GM20000 (cell line): ENCODE data around the gene CHST15.
A peak's percentile ranks its signal among the peaks of the same experiment; 100 is the strongest.
"Not testable (repeated sequence)": the region's sequence is repeated elsewhere in the genome, so short reads cannot be mapped to it uniquely, and the experiment has no call there.

Experiments used
- DNase-seq: peaks from one replicate; pipeline ENCODE4 v3.0.0; 2012; ENCODE audit warnings: low spot score
- CTCF ChIP-seq: IDR thresholded peaks from 2 replicates; pipeline ENCODE4 v1.5.1; 2012; ENCODE audit warnings: mild to moderate bottlenecking, control low read depth; ENCODE audit errors: extremely low read depth, missing control alignments

CHST15 gene

GRCh38 chr10:124096494-124096893 lies 3.1 kb upstream of the CHST15 start:
- no peak for TF ChIP-seq CTCF
- no peak for DNase-seq

- DNase-seq = not testable (repeated sequence)
Measured at GRCh38 chr10:124095801-124096200, 2.4 kb upstream of the CHST15 start.

GRCh38 chr10:124095096-124095495 lies 1.7 kb upstream of the CHST15 start:
- no peak for TF ChIP-seq CTCF
- no peak for DNase-seq

GRCh38 chr10:124094419-124094785 lies 1.0 kb upstream of the CHST15 start:
- DNase-seq = no peak
- no peak for TF ChIP-seq CTCF

GRCh38 chr10:124093774-124094418 lies 498 bp upstream of the CHST15 start:
- not testable (repeated sequence) for DNase-seq

GRCh38 chr10:124092250-124092859 lies 1.0 kb downstream of the CHST15 start:
- DNase-seq = peak; percentile 83
- no peak for TF ChIP-seq CTCF

- TF ChIP-seq CTCF = no peak
- peak; percentile 44 for DNase-seq
Measured at GRCh38 chr10:124091646-124092249, 1.6 kb downstream of the CHST15 start.

GRCh38 chr10:124090601-124091209 lies 2.7 kb downstream of the CHST15 start:
- no peak for TF ChIP-seq CTCF

More at GRCh38 chr10:124090601-124091209, 2.7 kb downstream of the CHST15 start:
- no peak for DNase-seq
